RWPE1 (cell line): ENCODE results near the gene RPS18.

Experiments
- CTCF ChIA-PET: fragments of 350-600 bp; sonication (Branson Sonifier 250); formaldehyde crosslinking; extraction: SDS; loops from one replicate; lab custom pipeline; 2021; lab: Yijun Ruan, JAX
- POLR2A ChIA-PET: fragments of 400-600 bp; formaldehyde crosslinking; extraction: SDS; loops from one replicate; lab custom pipeline; 2020; ENCODE audit warnings: antibody characterized with exemption; ENCODE audit not compliant: low non-redundant PET; lab: Yijun Ruan, JAX
- DNase-seq: peaks from one replicate; pipeline ENCODE4 v3.0.0; 2012; ENCODE audit warnings: low spot score
- H3K27ac ChIP-seq: fragments of 450-650 bp; 2 replicates; pipeline ENCODE4 v1.5.1; 2017
- TF ChIP-seq, protein P1 (sequence below): fragments of 450-650 bp; conservative IDR thresholded peaks from 2 replicates; pipeline ENCODE4 v1.5.1; 2017; ENCODE audit warnings: low read depth, mild to moderate bottlenecking

The RPS18 gene

GRCh38 chr6:33289784-33290315 lies 18.0 kb downstream of the RPS18 start:
- CTCF ChIA-PET: interaction anchor here (1.0 kb wide), 1 partner anchor 13 kb away, joined by 6 read pairs; the partner anchor contains the start of gene B3GALT4
- peak overlapping the region; percentile 76 for H3K27ac ChIP-seq
- no peak for DNase-seq
- TF ChIP-seq, protein P1, sequence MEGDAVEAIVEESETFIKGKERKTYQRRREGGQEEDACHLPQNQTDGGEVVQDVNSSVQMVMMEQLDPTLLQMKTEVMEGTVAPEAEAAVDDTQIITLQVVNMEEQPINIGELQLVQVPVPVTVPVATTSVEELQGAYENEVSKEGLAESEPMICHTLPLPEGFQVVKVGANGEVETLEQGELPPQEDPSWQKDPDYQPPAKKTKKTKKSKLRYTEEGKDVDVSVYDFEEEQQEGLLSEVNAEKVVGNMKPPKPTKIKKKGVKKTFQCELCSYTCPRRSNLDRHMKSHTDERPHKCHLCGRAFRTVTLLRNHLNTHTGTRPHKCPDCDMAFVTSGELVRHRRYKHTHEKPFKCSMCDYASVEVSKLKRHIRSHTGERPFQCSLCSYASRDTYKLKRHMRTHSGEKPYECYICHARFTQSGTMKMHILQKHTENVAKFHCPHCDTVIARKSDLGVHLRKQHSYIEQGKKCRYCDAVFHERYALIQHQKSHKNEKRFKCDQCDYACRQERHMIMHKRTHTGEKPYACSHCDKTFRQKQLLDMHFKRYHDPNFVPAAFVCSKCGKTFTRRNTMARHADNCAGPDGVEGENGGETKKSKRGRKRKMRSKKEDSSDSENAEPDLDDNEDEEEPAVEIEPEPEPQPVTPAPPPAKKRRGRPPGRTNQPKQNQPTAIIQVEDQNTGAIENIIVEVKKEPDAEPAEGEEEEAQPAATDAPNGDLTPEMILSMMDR: no peak
- POLR2A ChIA-PET: interaction anchor here (0.6 to 2.5 kb wide), 2 partner anchors 18 to 28 kb away, joined by 3 to 10 read pairs; partner anchors contain the start of genes RPS18, VPS52 and ZBTB22

DNA sequence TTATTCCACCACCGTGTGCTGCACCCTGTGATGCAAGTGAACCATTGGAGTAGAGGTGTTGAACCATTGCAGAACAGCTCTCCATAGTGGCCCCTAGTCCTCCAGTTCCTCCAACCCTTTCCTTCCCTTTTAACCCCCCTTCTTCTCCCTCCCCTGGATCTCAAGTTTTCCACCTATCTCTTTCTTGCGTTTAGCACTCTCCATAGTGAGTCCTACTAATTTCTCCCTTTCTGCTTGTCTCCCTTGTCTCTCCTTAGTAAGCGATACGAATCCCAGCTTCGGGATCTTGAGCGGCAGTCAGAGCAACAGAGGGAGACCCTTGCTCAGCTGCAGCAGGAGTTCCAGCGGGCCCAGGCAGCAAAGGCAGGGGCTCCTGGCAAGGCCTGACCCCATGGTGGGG lies 18.6 kb downstream of the RPS18 start:
- CTCF ChIA-PET: no interaction called here
- DNase-seq: no peak
- POLR2A ChIA-PET: interaction anchor here (2.5 kb wide), 1 partner anchor 18 kb away, joined by 10 read pairs; the partner anchor contains the start of genes RPS18 and VPS52
- TF ChIP-seq, protein P1: no peak
- peak overlapping the region; percentile 76 for H3K27ac ChIP-seq

DNA sequence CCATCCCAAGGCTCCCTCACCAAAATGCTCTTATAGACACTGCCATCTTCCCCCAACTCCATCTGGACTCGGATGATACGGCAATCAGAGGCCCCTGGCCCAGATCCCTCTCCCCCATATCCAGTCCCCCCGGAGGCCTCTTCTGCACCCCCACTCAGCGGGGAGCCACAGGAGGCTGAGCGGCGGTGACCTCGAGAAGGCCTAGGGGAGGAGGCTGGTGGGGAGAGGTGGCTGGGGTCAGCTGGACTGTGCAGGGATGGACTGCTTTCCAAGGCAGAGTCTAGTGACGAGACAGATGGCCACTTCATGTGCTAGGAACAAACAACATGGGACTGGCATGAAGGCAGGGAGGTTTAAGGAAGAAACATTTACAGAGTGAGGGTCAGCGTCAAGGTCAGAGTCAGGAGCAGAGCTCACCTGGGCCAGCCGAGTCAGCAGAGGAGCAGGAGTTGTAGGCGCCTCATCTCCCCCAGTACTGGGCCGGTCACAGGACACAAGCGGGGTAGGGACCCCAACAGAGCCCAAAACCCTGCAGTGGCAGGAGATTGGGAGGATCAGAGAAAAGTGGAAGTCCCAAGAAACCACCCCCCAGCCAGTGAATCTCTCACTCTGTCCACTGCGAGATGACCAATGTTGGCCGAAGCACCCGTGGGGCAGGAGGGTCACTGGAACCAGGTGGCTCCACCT lies 21.3 kb downstream of the RPS18 start:
- peak overlapping the region; percentile 39 for H3K27ac ChIP-seq
- no peak for DNase-seq
- ChIA-PET POLR2A (interaction anchor here (0.6 kb wide), 1 partner anchor 8 kb away, joined by 5 read pairs; no protein-coding TSS in a partner anchor), CTCF (interaction anchor here (0.6 to 1.7 kb wide), 2 partner anchors 15 to 167 kb away, joined by 3 read pairs; no protein-coding TSS in a partner anchor)
- TF ChIP-seq, protein P1: no peak

GRCh38 chr6:33294086-33294823 lies 22.4 kb downstream of the RPS18 start:
- H3K27ac ChIP-seq: peak overlapping the region; percentile 39
- DNase-seq: no peak
- CTCF ChIA-PET: no interaction called here
- POLR2A ChIA-PET: no interaction called here
- TF ChIP-seq, protein P1: no peak

GRCh38 chr6:33295621-33296369 lies 23.9 kb downstream of the RPS18 start:
- H3K27ac ChIP-seq: peak overlapping the region; percentile 98
- ChIA-PET POLR2A (no interaction called here), CTCF (no interaction called here)
- DNase-seq: no peak
- TF ChIP-seq, protein P1: no peak
